SK-N-SH (cell line): ENCODE results near the gene ASB3.

ENCODE experiments used
- GABPA ChIP-seq: IDR thresholded peaks from 2 replicates; pipeline ENCODE4 v1.4.0; 2012; ENCODE audit warnings: low read depth, mild to moderate bottlenecking
- GATA2 ChIP-seq: sonication (generic); formaldehyde crosslinking; IDR thresholded peaks from 2 replicates; pipeline ENCODE4 v1.5.0; 2020; ENCODE audit warnings: mild to moderate bottlenecking, missing genetic modification reagents
- MXI1 ChIP-seq: IDR thresholded peaks from 2 replicates; pipeline ENCODE4 v1.6.1; 2012; ENCODE audit warnings: mild to moderate bottlenecking, low read depth, low read length, improper control_type of control experiment
- SIN3A ChIP-seq: IDR thresholded peaks from 2 replicates; pipeline ENCODE4 v1.6.1; 2012; ENCODE audit warnings: low read depth, mild to moderate bottlenecking, low read length, moderate library complexity, borderline replicate concordance
- TF ChIP-seq, protein P1 (sequence below): fragments of 200-600 bp; sonication (generic); IDR thresholded peaks from 2 replicates; pipeline ENCODE4 v1.6.1; 2017; ENCODE audit warnings: antibody characterized with exemption, mild to moderate bottlenecking, moderate library complexity
- TF ChIP-seq, protein P2 (sequence below): IDR thresholded peaks from 2 replicates; pipeline ENCODE4 v1.4.0; 2012; ENCODE audit warnings: low read depth
- TF ChIP-seq, protein P3 (sequence below): IDR thresholded peaks from 2 replicates; pipeline ENCODE4 v1.4.0; 2012; ENCODE audit warnings: low read depth, borderline replicate concordance

DNA sequence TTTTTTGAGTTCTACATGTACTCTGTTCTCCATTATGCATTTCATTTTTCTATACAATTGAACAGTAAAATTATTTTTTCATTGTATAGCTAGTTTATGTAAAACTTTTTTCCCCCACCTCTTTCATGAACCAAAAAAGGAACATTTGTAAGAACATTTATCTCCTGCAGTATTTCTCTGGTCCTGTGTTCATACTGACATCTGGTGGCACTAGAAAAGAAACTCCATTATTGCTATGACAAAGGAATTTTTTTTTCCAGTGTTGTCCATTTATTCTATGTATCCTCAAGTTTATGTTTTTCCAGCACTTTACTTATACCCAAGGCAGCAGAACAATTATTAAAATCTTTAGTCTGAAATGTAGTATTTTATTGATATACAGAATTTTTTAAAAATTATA, 46.6 kb downstream of the ASB3 start:
- TF ChIP-seq, protein P1, sequence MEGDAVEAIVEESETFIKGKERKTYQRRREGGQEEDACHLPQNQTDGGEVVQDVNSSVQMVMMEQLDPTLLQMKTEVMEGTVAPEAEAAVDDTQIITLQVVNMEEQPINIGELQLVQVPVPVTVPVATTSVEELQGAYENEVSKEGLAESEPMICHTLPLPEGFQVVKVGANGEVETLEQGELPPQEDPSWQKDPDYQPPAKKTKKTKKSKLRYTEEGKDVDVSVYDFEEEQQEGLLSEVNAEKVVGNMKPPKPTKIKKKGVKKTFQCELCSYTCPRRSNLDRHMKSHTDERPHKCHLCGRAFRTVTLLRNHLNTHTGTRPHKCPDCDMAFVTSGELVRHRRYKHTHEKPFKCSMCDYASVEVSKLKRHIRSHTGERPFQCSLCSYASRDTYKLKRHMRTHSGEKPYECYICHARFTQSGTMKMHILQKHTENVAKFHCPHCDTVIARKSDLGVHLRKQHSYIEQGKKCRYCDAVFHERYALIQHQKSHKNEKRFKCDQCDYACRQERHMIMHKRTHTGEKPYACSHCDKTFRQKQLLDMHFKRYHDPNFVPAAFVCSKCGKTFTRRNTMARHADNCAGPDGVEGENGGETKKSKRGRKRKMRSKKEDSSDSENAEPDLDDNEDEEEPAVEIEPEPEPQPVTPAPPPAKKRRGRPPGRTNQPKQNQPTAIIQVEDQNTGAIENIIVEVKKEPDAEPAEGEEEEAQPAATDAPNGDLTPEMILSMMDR, result peak; percentile 59
- TF ChIP-seq, protein P2, sequence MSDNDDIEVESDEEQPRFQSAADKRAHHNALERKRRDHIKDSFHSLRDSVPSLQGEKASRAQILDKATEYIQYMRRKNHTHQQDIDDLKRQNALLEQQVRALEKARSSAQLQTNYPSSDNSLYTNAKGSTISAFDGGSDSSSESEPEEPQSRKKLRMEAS, result no peak
- TF ChIP-seq SIN3A (no peak), GABPA (no peak), GATA2 (CRISPR knock-in tag) (no peak), MXI1 (no peak)
- TF ChIP-seq, protein P3, sequence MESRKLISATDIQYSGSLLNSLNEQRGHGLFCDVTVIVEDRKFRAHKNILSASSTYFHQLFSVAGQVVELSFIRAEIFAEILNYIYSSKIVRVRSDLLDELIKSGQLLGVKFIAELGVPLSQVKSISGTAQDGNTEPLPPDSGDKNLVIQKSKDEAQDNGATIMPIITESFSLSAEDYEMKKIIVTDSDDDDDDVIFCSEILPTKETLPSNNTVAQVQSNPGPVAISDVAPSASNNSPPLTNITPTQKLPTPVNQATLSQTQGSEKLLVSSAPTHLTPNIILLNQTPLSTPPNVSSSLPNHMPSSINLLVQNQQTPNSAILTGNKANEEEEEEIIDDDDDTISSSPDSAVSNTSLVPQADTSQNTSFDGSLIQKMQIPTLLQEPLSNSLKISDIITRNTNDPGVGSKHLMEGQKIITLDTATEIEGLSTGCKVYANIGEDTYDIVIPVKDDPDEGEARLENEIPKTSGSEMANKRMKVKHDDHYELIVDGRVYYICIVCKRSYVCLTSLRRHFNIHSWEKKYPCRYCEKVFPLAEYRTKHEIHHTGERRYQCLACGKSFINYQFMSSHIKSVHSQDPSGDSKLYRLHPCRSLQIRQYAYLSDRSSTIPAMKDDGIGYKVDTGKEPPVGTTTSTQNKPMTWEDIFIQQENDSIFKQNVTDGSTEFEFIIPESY, result no peak
